Activated naive CD4-positive, alpha-beta T cell treated with Interleukin-2 at 50 U/mL for 16 hours (primary cell): ENCODE results near the gene SPEF2.
A peak's percentile ranks its signal among the peaks of the same experiment; 100 is the strongest.
"Not testable (repeated sequence)": the region's sequence is repeated elsewhere in the genome, so short reads cannot be mapped to it uniquely, and the experiment has no call there.

Source experiments
- DNase-seq: peaks from one replicate; pipeline ENCODE4 v3.0.0-alpha.2; 2020

The SPEF2 gene

GRCh38 chr5:35656721-35657120 lies 39.1 kb downstream of the SPEF2 start:
- DNase-seq, result no peak

GRCh38 chr5:35657877-35658276 lies 40.2 kb downstream of the SPEF2 start:
- no peak for DNase-seq

- no peak for DNase-seq
Measured at GRCh38 chr5:35659556-35659955, 41.9 kb downstream of the SPEF2 start.

DNA sequence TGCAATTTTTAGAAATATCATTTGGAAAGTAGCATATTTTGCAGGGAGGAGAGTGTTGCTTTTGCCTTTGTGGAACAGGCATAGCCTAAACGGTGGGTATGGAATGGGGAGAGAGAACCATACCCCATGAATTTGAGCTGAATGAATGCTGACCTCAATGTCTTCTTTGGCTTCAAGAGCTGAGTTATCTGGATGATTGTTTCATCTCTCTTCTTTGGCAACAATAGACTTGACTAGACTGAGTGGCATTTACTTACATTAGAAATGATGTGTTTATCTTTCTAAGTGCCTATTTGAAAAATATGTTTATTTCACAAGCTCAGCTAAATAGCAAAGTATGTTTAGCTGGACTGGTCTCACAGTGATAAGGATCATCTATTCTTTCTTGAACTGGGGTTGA lies 42.8 kb downstream of the SPEF2 start:
- no peak for DNase-seq

- no peak for DNase-seq
Measured at GRCh38 chr5:35664584-35664983, 46.9 kb downstream of the SPEF2 start.

- DNase-seq, result no peak
Measured at GRCh38 chr5:35665096-35665495, 47.4 kb downstream of the SPEF2 start.

GRCh38 chr5:35668319-35668718 lies 50.7 kb downstream of the SPEF2 start:
- no peak for DNase-seq

DNA sequence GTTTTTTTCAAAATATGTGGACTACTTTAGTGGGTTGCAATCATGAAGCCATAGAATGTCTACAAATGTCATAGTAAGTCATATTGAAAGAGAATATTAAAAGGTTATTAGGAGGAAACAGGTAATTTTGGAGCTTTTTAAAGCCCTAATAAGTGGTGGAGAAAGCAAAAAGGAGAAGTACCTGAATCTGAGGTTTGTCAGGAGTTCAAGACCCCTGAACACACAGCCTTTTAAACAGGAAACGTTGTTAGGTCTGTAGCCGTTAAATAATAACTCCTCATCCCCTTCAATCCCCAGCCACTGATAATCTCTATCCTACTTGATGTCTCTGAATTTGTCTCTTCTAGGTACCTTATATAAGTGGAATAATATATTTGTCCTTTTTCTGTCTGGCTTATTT lies 51.1 kb downstream of the SPEF2 start:
- DNase-seq, result no peak

DNA sequence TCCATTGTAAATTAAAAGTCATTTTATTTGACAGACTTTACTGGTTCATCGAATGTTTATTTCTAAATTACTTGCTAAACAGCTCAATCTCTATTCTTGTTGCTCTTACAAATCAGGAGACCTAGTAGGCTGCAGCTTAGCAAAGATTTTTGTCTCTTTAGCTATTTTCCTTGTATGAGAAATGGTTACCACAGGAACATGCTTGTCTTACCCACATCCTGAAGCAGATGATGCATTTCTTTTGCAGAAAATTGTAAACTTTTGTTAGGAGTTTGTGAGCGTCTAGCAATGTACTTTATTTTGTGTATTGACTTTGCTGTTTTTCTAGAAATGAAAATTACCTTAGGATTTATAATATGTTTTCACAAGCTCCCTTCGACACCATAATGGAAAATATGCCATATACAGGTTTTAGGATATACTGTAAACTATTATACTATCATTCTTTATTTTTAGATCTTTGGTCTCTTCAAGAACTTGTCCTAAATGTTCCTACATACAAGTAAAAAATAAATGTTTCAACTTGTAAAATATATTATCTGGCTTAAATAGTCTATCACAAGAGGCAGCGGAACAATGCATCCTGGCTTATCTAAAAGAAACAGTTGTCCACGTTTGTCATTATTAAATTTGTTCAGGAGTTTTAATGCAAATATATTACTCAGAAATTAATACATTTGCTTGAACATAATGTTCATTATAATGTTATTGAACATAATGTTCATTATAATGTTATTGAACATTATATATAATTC lies 54.1 kb downstream of the SPEF2 start:
- no peak for DNase-seq

DNA sequence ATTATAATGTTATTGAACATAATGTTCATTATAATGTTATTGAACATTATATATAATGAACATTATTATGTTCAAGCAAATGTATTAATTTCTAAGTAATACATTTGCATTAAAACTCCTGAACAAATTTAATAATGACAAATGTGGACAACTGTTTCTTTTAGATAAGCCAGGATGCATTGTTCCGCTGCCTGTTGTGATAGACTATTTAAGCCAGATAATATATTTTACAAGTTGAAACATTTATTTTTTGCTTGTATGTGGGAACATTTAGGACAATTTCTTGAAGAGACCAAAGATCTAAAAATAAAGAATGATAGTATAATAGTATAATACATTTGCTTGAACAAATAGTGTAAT lies 54.6 kb downstream of the SPEF2 start:
- not testable (repeated sequence) for DNase-seq

GRCh38 chr5:35672995-35673394 lies 55.3 kb downstream of the SPEF2 start:
- peak; percentile 9 for DNase-seq

DNA sequence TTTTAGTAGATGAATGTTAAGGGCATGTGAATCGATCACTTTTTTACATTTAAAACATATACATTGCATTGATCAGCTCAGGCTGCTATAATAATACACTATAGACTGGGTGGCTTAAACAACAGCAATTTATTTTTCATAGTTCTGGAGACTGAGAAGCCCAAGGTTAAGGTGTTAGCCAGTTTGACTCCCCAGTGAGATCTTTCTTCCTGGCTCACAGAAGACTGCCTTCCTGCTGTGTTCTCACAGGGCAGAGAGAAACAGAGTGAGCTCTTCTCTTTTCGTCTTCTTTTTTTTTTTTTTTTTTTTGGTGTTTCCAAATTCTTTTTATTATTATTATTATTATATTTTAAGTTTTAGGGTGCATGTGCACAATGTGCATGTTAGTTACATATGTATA lies 56.4 kb downstream of the SPEF2 start:
- no peak for DNase-seq

GRCh38 chr5:35675392-35675791 lies 57.7 kb downstream of the SPEF2 start:
- DNase-seq, result no peak

DNA sequence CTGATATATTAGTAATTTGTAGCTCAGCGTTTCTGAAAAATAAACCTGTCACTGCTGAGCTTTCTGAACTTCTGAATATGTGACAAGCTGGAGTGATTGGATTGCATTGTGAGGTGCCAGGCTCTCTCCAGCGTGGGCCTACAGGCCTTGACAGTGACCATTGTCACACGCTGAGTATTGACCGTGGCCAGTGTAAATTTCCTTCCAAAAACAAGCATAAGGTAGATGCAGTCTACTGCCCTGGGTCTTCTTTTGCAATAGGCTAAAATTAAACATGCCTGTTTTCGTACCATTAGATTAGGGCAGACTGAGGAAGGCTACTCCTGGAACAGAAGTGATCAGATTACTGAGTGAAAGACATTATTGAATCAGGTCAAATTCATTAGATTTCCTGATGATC lies 60.2 kb downstream of the SPEF2 start:
- DNase-seq, result no peak

DNA sequence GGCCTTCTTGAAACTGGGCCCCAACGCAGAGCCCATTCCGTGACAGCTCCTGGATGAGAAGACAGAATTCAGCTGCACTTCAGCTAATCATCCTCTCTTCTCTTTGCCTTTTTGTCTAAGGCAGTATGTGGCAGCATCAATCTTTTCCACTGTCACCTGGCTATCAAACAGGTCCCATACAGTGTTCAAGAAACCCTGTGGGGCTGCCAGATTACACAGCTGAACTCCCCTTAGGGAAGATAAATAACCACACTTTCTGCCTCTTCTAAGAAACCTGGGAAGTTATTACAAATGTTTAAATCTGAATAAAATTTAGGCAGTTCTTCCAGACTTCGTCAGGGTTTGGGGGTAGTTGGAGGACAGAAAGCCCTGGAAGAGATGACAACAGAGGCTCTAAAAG lies 61.0 kb downstream of the SPEF2 start:
- no peak for DNase-seq

- no peak for DNase-seq
Measured at GRCh38 chr5:35679357-35679756, 61.7 kb downstream of the SPEF2 start.

DNA sequence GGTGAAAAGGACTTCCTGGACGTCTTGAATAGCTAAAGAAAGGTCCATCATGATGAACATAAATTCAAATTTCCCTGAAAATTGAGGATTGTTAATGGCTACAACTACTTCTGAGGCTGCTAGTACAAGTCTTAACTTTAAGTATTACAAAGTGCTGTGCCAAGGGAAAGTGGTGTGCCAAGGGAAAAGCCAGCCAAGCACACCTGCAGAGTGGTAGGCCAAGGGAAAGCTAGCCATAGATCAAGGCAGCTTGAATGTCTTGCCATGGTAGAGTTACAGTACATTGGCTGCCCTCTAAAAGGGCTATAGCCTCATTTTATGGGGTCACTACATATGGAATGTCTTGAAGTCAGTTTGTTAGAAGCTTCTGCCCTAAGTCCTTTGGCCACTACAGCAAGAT lies 64.2 kb downstream of the SPEF2 start:
- no peak for DNase-seq

- DNase-seq, result no peak
Measured at GRCh38 chr5:35683466-35683865, 65.8 kb downstream of the SPEF2 start.

GRCh38 chr5:35685161-35685560 lies 67.5 kb downstream of the SPEF2 start:
- DNase-seq, result no peak

DNA sequence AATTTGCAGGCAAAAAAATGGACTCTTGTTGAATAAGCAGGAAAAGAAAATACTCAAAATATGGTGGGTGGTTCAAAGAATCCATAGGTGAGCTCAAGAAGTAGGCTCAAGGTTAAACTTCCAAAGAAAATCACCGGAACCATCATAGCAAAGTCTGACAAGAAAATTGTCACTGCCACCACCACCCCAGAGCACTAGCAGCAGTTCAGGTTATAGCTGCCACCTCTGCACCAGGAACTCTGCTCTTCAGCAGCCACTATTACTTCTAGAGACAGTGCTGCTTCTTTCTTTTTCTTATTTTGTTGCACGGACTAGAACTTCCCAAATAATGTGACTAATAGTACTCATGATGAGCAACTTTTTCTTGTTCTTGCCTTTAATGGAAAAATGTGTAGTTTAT lies 70.3 kb downstream of the SPEF2 start:
- DNase-seq, result no peak

- no peak for DNase-seq
Measured at GRCh38 chr5:35694481-35694880, 76.8 kb downstream of the SPEF2 start.

- no peak for DNase-seq
Measured at GRCh38 chr5:35698047-35698808, 80.6 kb downstream of the SPEF2 start.

DNA sequence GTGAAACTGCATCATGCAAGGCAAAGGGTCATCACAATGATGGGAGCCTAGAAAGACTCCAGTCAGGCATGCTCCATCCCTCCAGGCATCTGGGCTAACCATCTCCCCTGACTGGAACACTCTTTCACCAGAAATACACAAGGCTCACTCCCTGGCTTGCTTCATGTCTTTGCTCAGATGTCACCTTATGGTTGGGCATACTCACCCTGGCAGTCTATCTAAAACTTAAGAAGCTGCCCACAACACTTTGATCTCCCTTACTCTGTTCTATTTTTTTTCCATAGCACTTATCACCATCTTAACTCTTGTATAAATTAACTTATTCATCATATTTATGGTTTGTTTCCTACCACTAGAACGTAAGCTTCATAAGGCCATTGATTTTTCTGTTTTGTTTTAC lies 90.0 kb downstream of the SPEF2 start:
- no peak for DNase-seq

GRCh38 chr5:35709688-35710087 lies 92.0 kb downstream of the SPEF2 start:
- no peak for DNase-seq

DNA sequence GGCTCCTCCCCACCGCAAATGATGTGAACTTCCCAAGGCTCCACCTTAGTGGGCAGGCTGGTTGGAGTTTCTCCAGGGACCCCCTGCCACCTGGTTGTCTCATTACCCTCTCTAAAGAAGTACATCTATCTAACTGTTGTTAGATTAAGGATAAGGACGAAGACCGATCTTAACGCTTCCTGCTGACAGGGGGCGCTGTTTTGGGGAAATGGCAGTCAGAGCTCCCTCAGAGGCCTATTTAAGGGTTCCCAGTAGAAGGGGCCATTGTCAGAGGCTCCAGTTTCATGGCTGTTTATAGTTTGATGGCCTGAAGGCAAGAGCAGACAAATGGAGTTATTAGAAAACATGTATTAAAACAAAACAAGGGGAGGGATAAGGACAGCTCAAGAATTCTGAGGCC lies 100.1 kb downstream of the SPEF2 start:
- DNase-seq, result no peak
